Measurements from ENCODE around the gene FOXD1.
"Not testable (repeated sequence)": the region's sequence is repeated elsewhere in the genome, so short reads cannot be mapped to it uniquely, and the experiment has no call there.

The FOXD1 gene

DNA sequence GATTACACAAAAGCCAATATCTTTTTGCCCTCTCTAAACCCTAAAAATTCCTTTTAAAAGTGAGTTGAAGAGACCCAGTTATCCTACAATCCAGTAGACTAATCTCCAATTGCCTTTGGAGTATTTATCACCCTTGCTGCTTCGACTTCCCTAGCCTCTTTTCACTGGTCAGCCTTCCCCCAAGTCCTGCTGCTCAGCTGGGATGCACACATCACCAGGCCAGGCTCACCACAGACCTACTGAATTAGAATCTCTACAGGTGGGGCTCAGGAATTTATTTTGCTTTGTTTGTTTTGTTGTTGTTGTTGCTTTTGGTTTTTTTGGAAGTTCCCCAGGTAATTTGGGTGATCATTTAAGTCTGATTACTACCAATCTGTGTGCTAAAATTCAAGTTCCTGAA lies 11.6 kb upstream of the FOXD1 start:
- Histone ChIP-seq H3K4me3 (ENCODE audit: low read length) (no peak overlapping the region), H3K4me2 (ENCODE audit: low read length) (no peak overlapping the region), H3K9ac (ENCODE audit: low read depth, low read length) (no peak overlapping the region), H3K9me3 (replicated peaks; ENCODE audit: low read length) (no peaks in the 10 kb centered on the region), H3K36me3 (ENCODE audit: insufficient read depth, low read length) (no peaks in the 10 kb centered on the region), H3K4me1 (ENCODE audit: control insufficient read depth, insufficient read depth, low read length) (no peaks in the 10 kb centered on the region), H3K27me3 (ENCODE audit: control insufficient read depth, insufficient read depth, low read length) (peaks cover 7% of the 10 kb centered on the region)

DNA sequence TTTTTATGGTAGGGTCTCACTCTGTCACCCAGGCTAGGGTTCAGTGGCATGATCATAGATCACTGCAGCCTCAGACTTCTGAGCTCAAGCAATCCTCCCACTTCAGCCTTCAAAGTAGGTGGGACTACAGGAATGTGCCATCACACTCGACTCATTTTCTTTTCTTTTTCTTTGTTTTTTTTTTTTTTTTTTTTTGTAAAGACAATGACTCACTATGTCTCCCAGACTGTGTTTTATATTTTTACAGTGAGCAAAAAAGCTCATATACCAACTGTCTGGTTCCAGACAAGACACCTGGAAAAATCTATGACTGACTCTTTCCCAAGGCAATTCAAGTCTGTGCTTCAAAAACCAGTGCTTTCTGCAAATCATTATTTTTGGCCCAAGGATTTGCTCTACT lies 10.8 kb upstream of the FOXD1 start:
- H3K27me3 ChIP-seq (ENCODE audit: control insufficient read depth, insufficient read depth, low read length): peaks cover 5% of the 10 kb centered on the region
- no peak overlapping the region for H3K4me3 ChIP-seq (ENCODE audit: low read length)
- H3K9ac ChIP-seq (ENCODE audit: low read depth, low read length): no peak overlapping the region
- H3K4me2 ChIP-seq (ENCODE audit: low read length): no peak overlapping the region
- H3K4me1 ChIP-seq (ENCODE audit: control insufficient read depth, insufficient read depth, low read length): no peaks in the 10 kb centered on the region
- H3K36me3 ChIP-seq (ENCODE audit: insufficient read depth, low read length): no peaks in the 10 kb centered on the region
- no peaks in the 10 kb centered on the region for H3K9me3 ChIP-seq (replicated peaks; ENCODE audit: low read length)

GRCh38 chr5:73456462-73456861 lies 7.9 kb upstream of the FOXD1 start:
- not testable (repeated sequence) for H3K4me1 ChIP-seq (ENCODE audit: control insufficient read depth, insufficient read depth, low read length); H3K36me3 ChIP-seq (ENCODE audit: insufficient read depth, low read length); H3K4me2 ChIP-seq (ENCODE audit: low read length); H3K9ac ChIP-seq (ENCODE audit: low read depth, low read length); H3K9me3 ChIP-seq (replicated peaks; ENCODE audit: low read length); H3K4me3 ChIP-seq (ENCODE audit: low read length)
- H3K27me3 ChIP-seq (ENCODE audit: control insufficient read depth, insufficient read depth, low read length): peaks cover 29% of the 10 kb centered on the region

DNA sequence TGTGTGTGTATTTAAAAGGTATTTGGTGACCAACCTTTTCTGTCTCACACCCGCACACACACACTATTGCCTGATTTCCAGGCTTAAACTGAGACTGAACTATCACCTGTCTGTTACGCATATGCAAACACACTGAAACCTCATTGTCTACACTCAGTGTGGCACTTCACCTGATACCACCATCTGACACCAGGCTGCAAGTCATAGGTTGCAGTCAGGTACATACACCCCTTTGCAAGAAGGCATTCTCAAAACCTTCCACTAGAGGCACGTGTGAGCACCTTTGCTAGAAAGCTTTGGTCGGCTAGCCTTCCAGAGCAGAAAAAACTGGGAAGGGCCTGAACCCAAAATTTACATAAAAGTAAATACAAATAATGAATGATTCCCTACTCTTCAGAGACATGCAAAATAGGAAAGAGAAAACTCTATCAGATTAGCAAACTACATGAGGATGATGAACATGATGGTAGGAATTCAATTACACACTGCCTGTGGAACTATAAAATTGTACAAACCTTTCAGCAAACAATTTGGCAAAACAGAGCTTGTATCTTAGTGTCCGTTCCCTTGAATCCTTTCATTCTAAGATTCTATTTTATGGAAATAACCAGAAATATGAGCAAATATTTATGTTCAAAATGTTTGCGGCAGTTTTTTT lies 5.9 kb upstream of the FOXD1 start:
- H3K9ac ChIP-seq (ENCODE audit: low read depth, low read length): no peak overlapping the region
- H3K36me3 ChIP-seq (ENCODE audit: insufficient read depth, low read length): no peaks in the 10 kb centered on the region
- H3K27me3 ChIP-seq (ENCODE audit: control insufficient read depth, insufficient read depth, low read length): peaks cover 45% of the 10 kb centered on the region
- H3K9me3 ChIP-seq (replicated peaks; ENCODE audit: low read length): no peaks in the 10 kb centered on the region
- H3K4me1 ChIP-seq (ENCODE audit: control insufficient read depth, insufficient read depth, low read length): peaks cover 7% of the 10 kb centered on the region
- H3K4me3 ChIP-seq (ENCODE audit: low read length): no peak overlapping the region
- H3K4me2 ChIP-seq (ENCODE audit: low read length): no peak overlapping the region

DNA sequence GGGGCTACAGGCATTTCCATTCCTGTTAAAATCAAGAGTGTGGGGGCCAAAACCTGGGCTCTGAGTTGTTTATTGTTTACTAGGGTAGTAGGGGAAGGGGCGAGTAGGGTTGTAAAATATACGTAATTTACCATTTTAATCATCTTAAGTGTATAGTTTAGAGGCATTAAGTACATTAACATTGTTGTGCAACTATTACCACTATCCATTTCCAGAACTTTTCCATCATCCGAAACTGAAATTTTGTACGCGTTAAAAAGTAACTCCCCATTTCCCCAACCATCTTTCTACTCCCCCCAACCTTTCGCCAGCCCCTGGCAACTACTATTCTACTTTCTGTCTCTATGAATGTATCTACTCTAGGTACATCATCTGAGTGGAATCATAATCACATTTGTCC lies 3.6 kb upstream of the FOXD1 start:
- Histone ChIP-seq H3K36me3 (ENCODE audit: insufficient read depth, low read length) (no peaks in the 10 kb centered on the region), H3K27me3 (ENCODE audit: control insufficient read depth, insufficient read depth, low read length) (peaks cover 52% of the 10 kb centered on the region)

GRCh38 chr5:73451224-73452130 lies 2.9 kb upstream of the FOXD1 start:
- H3K4me3 ChIP-seq (ENCODE audit: low read length): peak overlapping the region; percentile 63
- peaks cover 52% of the 10 kb centered on the region for H3K27me3 ChIP-seq (ENCODE audit: control insufficient read depth, insufficient read depth, low read length)
- no peaks in the 10 kb centered on the region for H3K36me3 ChIP-seq (ENCODE audit: insufficient read depth, low read length)
- H3K4me1 ChIP-seq (ENCODE audit: control insufficient read depth, insufficient read depth, low read length): peaks cover 13% of the 10 kb centered on the region
- no peaks in the 10 kb centered on the region for H3K9me3 ChIP-seq (replicated peaks; ENCODE audit: low read length)
- H3K9ac ChIP-seq (ENCODE audit: low read depth, low read length): peak overlapping the region; percentile 67
- H3K4me2 ChIP-seq (ENCODE audit: low read length): peak overlapping the region; percentile 85

More for the DNA sequence above, 3.6 kb upstream of the FOXD1 start:
- Histone ChIP-seq H3K4me1 (ENCODE audit: control insufficient read depth, insufficient read depth, low read length) (peaks cover 13% of the 10 kb centered on the region), H3K4me3 (ENCODE audit: low read length) (no peak overlapping the region), H3K4me2 (ENCODE audit: low read length) (no peak overlapping the region), H3K9ac (ENCODE audit: low read depth, low read length) (no peak overlapping the region), H3K9me3 (replicated peaks; ENCODE audit: low read length) (no peaks in the 10 kb centered on the region)

DNA sequence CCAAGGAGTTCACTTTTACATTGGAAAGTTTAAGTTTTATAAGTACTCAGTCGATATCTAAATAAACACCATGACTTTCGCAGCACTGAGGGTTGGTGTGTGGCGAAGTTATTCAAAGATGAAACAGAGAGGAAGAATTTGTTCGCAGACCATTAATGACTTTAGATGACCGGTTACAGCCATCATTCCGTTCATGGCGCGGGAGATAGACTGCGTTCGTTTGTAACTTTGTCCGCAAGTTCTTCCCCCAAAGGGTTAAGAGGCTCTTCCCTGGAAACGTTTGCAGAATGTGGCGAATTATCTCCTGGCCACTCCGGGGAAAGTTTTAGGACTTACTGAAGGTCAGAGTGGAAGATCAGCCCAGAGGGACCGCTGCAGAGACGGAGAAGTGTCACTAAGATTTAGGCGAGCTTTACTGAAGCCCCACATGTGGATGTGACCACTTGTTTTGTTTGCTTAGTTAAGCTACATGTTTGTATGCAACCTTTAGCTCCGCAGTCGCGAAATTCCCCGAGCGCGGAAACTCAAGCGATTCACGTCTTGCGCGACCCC lies 2.2 kb upstream of the FOXD1 start:
- H3K4me1 ChIP-seq (ENCODE audit: control insufficient read depth, insufficient read depth, low read length): peaks cover 13% of the 10 kb centered on the region
- peaks cover 52% of the 10 kb centered on the region for H3K27me3 ChIP-seq (ENCODE audit: control insufficient read depth, insufficient read depth, low read length)
- H3K9me3 ChIP-seq (replicated peaks; ENCODE audit: low read length): no peaks in the 10 kb centered on the region
- H3K4me2 ChIP-seq (ENCODE audit: low read length): peak overlapping the region; percentile 85
- H3K9ac ChIP-seq (ENCODE audit: low read depth, low read length): no peak overlapping the region
- H3K36me3 ChIP-seq (ENCODE audit: insufficient read depth, low read length): no peaks in the 10 kb centered on the region
- peak overlapping the region; percentile 63 for H3K4me3 ChIP-seq (ENCODE audit: low read length)

- H3K27me3 ChIP-seq (ENCODE audit: control insufficient read depth, insufficient read depth, low read length): peaks cover 52% of the 10 kb centered on the region
- H3K4me3 ChIP-seq (ENCODE audit: low read length): no peak overlapping the region
- H3K9me3 ChIP-seq (replicated peaks; ENCODE audit: low read length): no peaks in the 10 kb centered on the region
- H3K36me3 ChIP-seq (ENCODE audit: insufficient read depth, low read length): no peaks in the 10 kb centered on the region
- peaks cover 13% of the 10 kb centered on the region for H3K4me1 ChIP-seq (ENCODE audit: control insufficient read depth, insufficient read depth, low read length)
- no peak overlapping the region for H3K4me2 ChIP-seq (ENCODE audit: low read length)
- H3K9ac ChIP-seq (ENCODE audit: low read depth, low read length): no peak overlapping the region
Observed at GRCh38 chr5:73450137-73450536, 1.6 kb upstream of the FOXD1 start.

DNA sequence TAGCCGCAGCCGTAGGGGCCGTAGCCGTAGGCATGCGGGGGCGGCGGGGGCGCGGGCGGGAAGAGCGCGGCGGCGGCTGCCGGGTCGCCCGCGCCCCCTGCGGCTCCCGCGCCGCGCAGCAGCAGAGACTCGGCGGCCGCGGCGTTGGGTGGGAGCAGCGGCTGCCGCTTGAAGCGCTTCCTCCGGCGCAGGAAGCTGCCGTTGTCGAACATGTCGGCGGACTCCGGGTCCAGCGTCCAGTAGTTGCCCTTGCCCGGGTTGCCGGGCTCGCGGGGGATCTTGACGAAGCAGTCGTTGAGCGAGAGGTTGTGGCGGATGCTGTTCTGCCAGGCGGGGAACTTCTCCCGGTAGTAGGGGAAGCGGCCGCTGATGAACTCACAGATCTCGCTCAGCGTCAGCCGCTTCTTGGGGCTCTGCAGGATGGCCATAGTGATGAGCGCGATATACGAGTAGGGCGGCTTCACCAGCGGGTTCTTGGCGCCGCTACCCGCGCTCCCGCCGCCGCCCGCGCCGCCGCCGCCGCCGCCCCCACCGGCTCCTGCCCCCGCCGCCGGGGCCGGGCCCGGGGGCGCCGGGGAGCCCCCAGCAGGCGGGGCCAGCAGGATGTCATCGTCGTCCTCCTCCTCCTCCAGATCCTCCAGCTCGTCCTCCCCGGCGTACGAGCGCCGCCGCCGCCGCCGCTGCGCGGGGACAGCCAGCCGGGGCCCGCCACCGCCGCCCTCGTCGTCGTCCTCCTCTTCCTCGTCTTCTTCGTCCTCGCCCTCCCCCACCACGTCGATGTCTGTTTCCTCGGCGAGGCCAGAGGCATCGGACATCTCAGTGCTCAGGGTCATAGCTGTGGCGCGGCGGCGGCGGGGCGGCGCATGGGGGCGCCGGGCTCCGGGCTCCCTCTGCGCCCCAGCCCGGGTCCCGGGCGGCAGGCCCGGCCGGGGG lies 781 bp downstream of the FOXD1 start:
- H3K4me2 ChIP-seq (ENCODE audit: low read length): peak overlapping the region; percentile 96
- peak overlapping the region; percentile 80 for H3K4me3 ChIP-seq (ENCODE audit: low read length)
- H3K4me1 ChIP-seq (ENCODE audit: control insufficient read depth, insufficient read depth, low read length): peaks cover 13% of the 10 kb centered on the region
- H3K27me3 ChIP-seq (ENCODE audit: control insufficient read depth, insufficient read depth, low read length): peaks cover 36% of the 10 kb centered on the region
- no peaks in the 10 kb centered on the region for H3K9me3 ChIP-seq (replicated peaks; ENCODE audit: low read length)
- peaks cover 4% of the 10 kb centered on the region for H3K36me3 ChIP-seq (ENCODE audit: insufficient read depth, low read length)
- H3K9ac ChIP-seq (ENCODE audit: low read depth, low read length): peak overlapping the region; percentile 89

DNA sequence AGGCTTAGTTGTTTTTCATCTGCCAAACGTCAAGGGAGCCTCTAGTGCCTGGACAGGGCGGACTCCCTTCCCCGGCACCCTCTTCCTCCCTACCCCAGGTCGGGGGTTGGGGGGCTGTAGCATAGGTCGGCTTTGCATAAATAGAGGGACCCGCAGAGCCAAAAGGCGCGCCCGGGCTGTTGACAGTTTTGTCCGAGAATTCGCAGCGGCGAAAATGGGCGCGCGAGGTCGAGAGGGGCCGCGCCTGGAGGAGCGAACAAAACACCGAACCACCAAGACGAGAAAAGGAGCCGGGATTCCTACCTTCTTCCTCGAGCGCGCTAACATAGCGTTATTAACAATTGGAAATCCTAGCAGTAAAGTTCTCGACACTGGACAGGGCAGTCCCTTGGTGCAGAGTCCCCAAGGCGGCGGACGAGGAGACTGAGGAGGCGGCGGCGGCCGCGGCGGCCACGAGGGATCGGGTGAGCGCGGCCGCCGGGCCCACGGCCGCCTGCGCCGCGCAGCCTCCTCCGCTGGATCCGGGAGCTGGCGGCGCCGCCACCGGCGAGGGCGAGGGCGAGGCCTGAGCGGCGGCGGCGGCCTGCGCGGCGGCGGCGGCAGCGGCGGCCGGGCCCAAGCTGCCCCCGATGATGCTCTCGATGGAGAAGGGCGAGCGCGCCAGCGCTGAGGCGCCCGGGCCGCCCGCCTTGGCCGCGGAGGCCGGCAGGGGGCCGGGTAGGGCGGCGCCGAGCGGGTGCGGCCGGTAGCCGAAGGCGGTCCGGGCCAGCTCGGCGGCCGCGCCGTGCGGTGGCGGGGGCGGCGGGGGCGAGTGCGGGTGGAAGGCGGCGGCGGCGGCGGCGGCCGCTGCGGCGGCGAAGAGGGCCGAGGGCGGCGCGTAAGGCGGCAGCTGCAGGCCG lies 1.7 kb downstream of the FOXD1 start:
- H3K36me3 ChIP-seq (ENCODE audit: insufficient read depth, low read length): peaks cover 4% of the 10 kb centered on the region
- no peaks in the 10 kb centered on the region for H3K9me3 ChIP-seq (replicated peaks; ENCODE audit: low read length)
- H3K4me2 ChIP-seq (ENCODE audit: low read length): peak overlapping the region; percentile 87
- peak overlapping the region; percentile 89 for H3K9ac ChIP-seq (ENCODE audit: low read depth, low read length)
- H3K4me3 ChIP-seq (ENCODE audit: low read length): peak overlapping the region; percentile 80
- H3K4me1 ChIP-seq (ENCODE audit: control insufficient read depth, insufficient read depth, low read length): peaks cover 12% of the 10 kb centered on the region
- peaks cover 27% of the 10 kb centered on the region for H3K27me3 ChIP-seq (ENCODE audit: control insufficient read depth, insufficient read depth, low read length)

Data from skeletal muscle satellite cell (primary cell).